ENCODE data around the gene IL6R. TPM values are rescaled to one million over a fixed set of nuclear protein-coding genes. Genes with fewer than 3 reads are reported as not detected.

Gene IL6R
- total RNA-seq, 4 donors from 2014 or later = 16.1 to 22.9 (median 20.8) TPM

- no peak overlapping the region for H3K27ac ChIP-seq
- no peak overlapping the region for H3K4me3 ChIP-seq
- TF ChIP-seq, protein P1, sequence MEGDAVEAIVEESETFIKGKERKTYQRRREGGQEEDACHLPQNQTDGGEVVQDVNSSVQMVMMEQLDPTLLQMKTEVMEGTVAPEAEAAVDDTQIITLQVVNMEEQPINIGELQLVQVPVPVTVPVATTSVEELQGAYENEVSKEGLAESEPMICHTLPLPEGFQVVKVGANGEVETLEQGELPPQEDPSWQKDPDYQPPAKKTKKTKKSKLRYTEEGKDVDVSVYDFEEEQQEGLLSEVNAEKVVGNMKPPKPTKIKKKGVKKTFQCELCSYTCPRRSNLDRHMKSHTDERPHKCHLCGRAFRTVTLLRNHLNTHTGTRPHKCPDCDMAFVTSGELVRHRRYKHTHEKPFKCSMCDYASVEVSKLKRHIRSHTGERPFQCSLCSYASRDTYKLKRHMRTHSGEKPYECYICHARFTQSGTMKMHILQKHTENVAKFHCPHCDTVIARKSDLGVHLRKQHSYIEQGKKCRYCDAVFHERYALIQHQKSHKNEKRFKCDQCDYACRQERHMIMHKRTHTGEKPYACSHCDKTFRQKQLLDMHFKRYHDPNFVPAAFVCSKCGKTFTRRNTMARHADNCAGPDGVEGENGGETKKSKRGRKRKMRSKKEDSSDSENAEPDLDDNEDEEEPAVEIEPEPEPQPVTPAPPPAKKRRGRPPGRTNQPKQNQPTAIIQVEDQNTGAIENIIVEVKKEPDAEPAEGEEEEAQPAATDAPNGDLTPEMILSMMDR (IDR thresholded peaks at IDR 0.05) = no peak
- no peak for TF ChIP-seq POLR2A (IDR thresholded peaks at IDR 0.05)
- no peak for TF ChIP-seq EP300 (IDR thresholded peaks at IDR 0.05)
- TF ChIP-seq POLR2AphosphoS5 (IDR thresholded peaks at IDR 0.05) = no peak
- no peak for DNase-seq (ENCODE audit: low spot score in 2 of 2)
- 85% methylated on average over 5 of the region's 5 CpGs for WGBS
- H3K27me3 ChIP-seq = peaks cover 24% of the 10 kb centered on the region
- H3K4me1 ChIP-seq = peaks cover 25% of the 10 kb centered on the region
- H3K36me3 ChIP-seq = no peaks in the 10 kb centered on the region
- no peaks in the 10 kb centered on the region for H3K9me3 ChIP-seq
These were observed 91.2 kb downstream of the IL6R start for GRCh38 chr1:154496383-154496782.

- Histone ChIP-seq H3K36me3 (no peaks in the 10 kb centered on the region), H3K9me3 (no peaks in the 10 kb centered on the region), H3K27me3 (peaks cover 30% of the 10 kb centered on the region), H3K4me3 (no peak overlapping the region), H3K4me1 (peaks cover 30% of the 10 kb centered on the region), H3K27ac (no peak overlapping the region)
- no peak for TF ChIP-seq EP300 (IDR thresholded peaks at IDR 0.05)
- TF ChIP-seq POLR2AphosphoS5 (IDR thresholded peaks at IDR 0.05) = no peak
- TF ChIP-seq POLR2A (IDR thresholded peaks at IDR 0.05) = no peak
- TF ChIP-seq, protein P1 (IDR thresholded peaks at IDR 0.05) = no peak
- 28% methylated on average over 5 of the region's 5 CpGs for WGBS
- no peak for DNase-seq (ENCODE audit: low spot score in 2 of 2)
These were observed 92.1 kb downstream of the IL6R start for GRCh38 chr1:154497026-154497806.

- no peaks in the 10 kb centered on the region for H3K9me3 ChIP-seq
- 89% methylated on average over 1 of the region's 1 CpG for WGBS
- H3K27me3 ChIP-seq = peaks cover 42% of the 10 kb centered on the region
- H3K4me1 ChIP-seq = peaks cover 37% of the 10 kb centered on the region
- peak overlapping the region; percentile 64 for H3K4me3 ChIP-seq
- no peak for DNase-seq (ENCODE audit: low spot score in 2 of 2)
- H3K27ac ChIP-seq = no peak overlapping the region
- TF ChIP-seq, protein P1 (IDR thresholded peaks at IDR 0.05) = no peak
- TF ChIP-seq EP300 (IDR thresholded peaks at IDR 0.05) (no peak), POLR2A (IDR thresholded peaks at IDR 0.05) (no peak), POLR2AphosphoS5 (IDR thresholded peaks at IDR 0.05) (no peak)
- no peaks in the 10 kb centered on the region for H3K36me3 ChIP-seq
These were observed 94.3 kb downstream of the IL6R start for GRCh38 chr1:154499446-154499845.

DNA sequence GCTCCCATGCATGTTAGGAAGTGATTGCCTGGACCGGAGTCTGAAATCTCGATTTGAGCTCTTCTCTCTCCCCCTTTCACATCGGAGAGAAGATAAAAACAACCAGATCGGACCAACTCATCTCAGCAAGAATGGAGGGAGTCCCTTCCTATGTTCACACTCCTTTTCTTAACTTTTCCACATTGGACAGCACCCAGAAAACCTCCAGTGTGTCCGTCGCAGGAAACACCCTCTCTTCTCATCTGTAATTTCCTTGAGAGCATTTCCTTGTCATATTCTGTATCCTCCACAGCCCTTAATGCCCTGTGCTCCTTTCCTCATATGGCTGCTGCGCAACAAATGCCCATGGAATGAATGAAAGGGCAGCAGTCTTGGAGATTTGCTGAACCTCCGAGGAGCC lies 95.4 kb downstream of the IL6R start:
- H3K4me3 ChIP-seq = peak overlapping the region; percentile 64
- H3K9me3 ChIP-seq = no peaks in the 10 kb centered on the region
- DNase-seq (ENCODE audit: low spot score in 2 of 2) = no peak
- peaks cover 37% of the 10 kb centered on the region for H3K4me1 ChIP-seq
- TF ChIP-seq, protein P1 (IDR thresholded peaks at IDR 0.05) = no peak
- TF ChIP-seq EP300 (IDR thresholded peaks at IDR 0.05) (no peak), POLR2A (IDR thresholded peaks at IDR 0.05) (no peak)
- no peaks in the 10 kb centered on the region for H3K36me3 ChIP-seq
- WGBS = 75% methylated on average over 8 of the region's 8 CpGs
- peaks cover 42% of the 10 kb centered on the region for H3K27me3 ChIP-seq
- H3K27ac ChIP-seq = peak overlapping the region; percentile 5

DNA sequence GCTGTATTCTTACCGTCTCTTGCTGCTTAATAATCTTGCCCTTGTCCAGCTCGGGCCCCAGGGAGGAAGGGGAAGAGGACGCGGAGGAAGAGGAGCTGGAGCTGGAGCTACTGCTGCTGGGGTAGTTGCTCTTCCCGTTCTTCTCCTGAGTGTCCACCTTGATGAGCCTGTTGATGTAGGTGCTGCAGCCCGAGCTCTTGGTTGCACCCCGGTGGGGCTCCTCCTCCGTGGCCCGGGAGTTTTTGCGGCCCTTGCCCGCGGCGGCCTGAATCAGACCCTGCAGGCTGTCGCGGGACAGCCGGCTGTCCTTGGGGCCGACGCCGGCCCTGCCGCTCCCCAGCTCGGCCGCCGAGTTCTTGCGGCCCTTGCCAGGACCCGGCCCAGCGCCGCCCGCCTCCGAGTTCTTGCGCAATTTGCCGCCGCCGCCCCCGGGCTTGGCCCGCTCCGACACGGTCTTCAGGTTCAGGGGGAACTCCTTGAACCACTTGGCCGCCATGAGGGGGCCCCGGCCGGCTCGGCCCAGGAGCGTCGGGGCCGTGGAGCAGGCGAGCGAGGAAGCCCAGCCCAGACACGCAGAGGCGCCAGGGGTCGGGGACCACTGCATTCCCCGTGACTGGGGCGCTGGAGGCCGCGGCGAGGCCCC lies 96.4 kb downstream of the IL6R start:
- TF ChIP-seq EP300 (IDR thresholded peaks at IDR 0.05) (no peak), POLR2A (IDR thresholded peaks at IDR 0.05) (no peak), POLR2AphosphoS5 (IDR thresholded peaks at IDR 0.05) (no peak)
- TF ChIP-seq, protein P1 (IDR thresholded peaks at IDR 0.05) = no peak
- Histone ChIP-seq H3K36me3 (no peaks in the 10 kb centered on the region), H3K27me3 (peaks cover 42% of the 10 kb centered on the region), H3K4me1 (peaks cover 37% of the 10 kb centered on the region), H3K9me3 (no peaks in the 10 kb centered on the region), H3K27ac (peak overlapping the region; percentile 82), H3K4me3 (peak overlapping the region; percentile 64)
- 12% methylated on average over 5 of the region's 54 CpGs for WGBS
- DNase-seq (ENCODE audit: low spot score in 2 of 2) = peak; percentile 80 to 83

All from suprapubic skin (tissue), 4 donors.